T-helper 2 cell (primary cell): Measurements from ENCODE around the gene HLA-DQA2.
A peak's percentile ranks its signal among the peaks of the same experiment; 100 is the strongest.
"Not testable (repeated sequence)": the region's sequence is repeated elsewhere in the genome, so short reads cannot be mapped to it uniquely, and the experiment has no call there.

Source experiments
- DNase-seq, 5 experiments: peaks; one replicate each; pipeline versions ENCODE4 v3.0.0 to v3.0.0-alpha.2; 2012 to 2022

HLA-DQA2 gene

DNA sequence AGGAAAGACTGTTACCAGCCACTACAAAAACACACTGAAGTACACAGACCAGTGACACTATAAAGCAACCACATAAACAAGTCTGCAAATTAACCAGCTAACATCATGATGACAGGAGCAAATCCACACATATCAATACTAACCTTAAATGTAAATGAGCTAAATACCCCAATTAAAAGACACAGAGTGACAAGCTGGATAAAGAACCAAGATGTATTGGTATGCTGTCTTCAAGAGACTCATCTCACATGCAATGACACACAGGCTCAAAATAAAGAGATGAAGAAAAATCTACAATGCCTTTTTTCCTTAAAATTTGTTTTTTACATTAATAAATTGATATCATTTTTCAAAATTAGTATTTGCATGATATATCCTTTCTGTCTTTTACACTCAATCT, 41.7 kb downstream of the HLA-DQA2 start:
- not testable (repeated sequence) for DNase-seq

DNA sequence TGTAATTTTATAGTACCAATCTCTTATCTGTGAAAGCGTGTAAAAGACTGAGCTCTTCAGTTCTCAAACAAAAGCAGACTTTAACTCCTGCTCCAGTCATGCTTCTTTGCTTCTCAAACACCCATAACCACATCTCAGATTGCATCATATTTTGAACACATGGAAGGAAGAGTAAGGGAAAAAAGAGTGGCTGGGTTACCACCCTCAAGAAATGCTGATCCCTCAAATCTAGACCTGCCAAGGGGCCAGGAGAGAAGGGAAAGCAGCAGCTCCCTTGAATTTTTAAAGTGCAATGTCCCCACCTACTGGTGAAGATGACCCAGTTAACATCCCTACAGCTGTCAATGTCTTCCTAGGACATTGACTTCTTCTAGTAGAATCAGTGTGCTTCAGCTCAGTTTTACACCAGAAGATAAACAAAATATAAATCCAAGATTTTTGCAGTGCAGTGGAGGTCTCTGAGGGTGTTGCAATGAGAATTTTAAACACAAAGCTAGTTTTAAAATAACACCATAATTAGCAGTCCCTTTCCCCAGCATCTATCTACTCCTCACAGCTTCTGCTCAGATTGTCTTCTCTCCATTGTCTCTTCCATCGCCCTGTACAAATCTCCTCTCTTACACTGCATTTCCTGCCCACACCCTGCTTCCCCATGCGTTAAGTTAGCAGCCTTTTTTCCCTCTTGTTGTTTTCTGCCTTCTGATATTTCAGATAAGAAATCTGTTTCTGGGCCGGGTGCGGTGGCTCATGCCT, 44.8 kb downstream of the HLA-DQA2 start:
- DNase-seq, result peak in 2 of 5 experiments; percentile 12 to 50

DNA sequence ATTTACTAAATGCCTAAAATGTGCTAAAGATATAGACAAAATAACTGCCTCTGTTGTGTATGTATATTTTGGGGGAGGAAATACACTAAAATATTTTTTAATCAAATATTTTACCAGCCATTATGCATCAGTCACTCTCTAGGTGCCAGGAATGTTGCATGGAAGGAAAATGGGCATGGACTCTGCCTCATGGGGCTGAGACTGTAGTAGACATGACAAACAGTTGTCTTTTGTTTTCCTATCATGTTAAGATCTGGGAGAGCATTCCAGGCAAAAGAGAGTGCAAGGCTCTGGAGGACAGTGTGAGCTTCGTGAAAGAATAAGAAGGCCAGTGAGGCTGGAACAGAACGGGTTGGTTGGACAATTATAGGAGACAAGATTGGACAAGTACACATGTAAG, 49.1 kb downstream of the HLA-DQA2 start:
- no peak for DNase-seq

DNA sequence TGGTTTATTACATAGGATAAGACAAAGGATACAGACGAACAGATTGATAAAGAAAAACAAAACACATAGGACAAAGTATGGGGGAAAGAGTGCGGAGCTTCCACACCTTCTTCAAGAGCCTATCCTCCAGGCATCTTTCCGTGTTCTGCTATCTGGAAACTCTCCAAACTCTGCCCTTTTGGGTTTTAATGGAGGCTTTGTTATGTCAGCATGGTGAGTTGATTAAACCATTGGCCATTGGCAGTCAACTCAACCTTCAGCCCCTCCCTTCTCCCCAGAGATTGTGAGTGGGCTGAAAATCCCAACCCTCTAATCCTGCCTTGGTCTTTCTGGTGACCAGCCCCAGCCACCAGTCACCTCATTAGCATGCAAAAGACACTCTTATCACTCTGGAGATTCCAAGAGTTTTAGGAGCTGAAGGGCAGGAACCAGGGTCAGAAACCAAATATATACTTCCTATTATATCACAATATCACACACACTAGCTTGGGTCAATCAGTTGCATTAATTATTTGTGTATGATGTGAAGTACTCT, 51.8 kb downstream of the HLA-DQA2 start:
- DNase-seq, result no peak

DNA sequence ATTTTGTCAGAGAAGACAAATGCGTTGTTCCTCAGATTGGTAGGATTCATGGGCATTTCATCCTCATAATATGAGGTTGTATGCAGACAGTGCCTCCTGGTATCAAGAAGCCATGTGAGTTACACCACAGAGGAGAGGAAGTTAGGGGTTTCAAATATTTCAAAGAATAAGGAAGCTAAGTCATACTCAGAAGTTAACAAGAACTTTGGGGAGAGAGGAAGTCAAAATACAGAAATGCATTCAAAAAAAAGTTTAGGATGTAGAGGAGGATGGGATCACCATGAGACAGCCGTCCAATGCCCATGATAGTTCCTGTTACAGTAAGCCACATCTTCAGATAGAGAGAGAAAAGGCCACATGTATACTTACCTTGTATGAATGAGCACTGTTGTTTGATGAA, 53.3 kb downstream of the HLA-DQA2 start:
- no peak for DNase-seq
